SH-SY5Y (cell line): ENCODE measurements around the gene PTPRG.

Experiments
- GATA2 ChIP-seq: IDR thresholded peaks from 2 replicates; pipeline ENCODE4 v1.6.1; 2011; ENCODE audit warnings: mild to moderate bottlenecking, low read depth, low read length
- GATA3 ChIP-seq: IDR thresholded peaks from 2 replicates; pipeline ENCODE4 v1.6.1; 2011; ENCODE audit warnings: low read depth, mild to moderate bottlenecking, low read length, moderate library complexity

DNA sequence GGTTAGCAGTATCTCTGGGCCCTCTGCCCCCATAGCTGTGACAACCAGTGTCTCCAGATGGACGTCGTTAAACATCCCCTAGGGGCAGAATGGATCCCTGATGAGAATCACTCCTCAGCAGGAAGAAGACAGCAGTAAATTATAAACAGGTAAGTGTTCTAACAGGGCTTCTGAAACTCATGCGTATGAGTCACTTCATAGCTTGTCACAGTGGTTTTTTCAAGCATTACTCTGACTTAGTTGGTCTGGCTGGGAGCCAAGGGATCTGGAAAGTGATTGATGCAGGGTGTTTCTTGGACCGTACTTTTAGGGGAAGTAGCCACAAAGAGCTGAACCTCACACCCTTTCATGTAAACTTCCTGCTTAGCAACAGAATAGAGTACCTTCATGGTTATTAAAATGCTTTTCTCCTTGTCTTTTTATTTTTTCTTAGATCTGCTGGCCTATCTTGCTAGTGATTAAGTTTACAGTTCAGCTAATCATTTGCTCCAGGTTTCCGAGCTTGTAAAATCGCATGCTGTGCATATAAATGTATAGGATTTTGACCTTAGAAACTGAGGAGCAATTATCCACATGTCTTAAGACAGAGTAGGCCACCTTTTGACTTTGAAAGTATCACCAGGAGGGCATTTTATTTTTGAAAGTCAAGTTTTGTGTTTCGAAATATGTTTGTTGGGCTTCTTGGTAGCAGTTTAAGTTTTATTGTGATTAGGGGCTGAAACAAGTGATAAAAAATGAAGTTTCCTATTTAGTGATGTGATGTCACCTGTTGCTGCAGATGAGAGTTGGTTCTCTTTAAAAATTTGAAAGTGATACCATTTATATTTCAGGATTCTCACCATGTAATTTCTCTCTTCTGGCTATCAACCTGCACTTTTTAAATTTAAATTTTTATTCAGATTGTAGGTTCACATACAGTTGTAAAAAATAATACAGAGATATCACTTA lies 333.9 kb downstream of the PTPRG start:
- TF ChIP-seq GATA3 (peak; percentile 62; the same call in 1 of the 2 replicates), GATA2 (peak; percentile 78)
